WTC11 (cell line): ENCODE measurements around the gene GLS. TPM values are rescaled to one million over a fixed set of nuclear protein-coding genes. Genes with fewer than 3 reads are reported as not detected.

Experiments used
- ATAC-seq: fragments of 200-7000 bp; cut with Tn5 transposase; 2 replicates; pipeline ENCODE4 v1.10.0; 2021; ENCODE audit warnings: mild to moderate bottlenecking, moderate library complexity
- CTCF ChIA-PET: fragments of 300-600 bp; sonication (Branson Sonifier 250); formaldehyde crosslinking; loops from one replicate; lab custom pipeline; 2021; ENCODE audit warnings: antibody characterized with exemption; lab: Charles Lee
- POLR2A ChIA-PET: fragments of 350-600 bp; sonication (Branson Sonifier 250); formaldehyde crosslinking; loops from one replicate; lab custom pipeline; 2021; ENCODE audit warnings: antibody characterized with exemption; lab: Charles Lee
- DNase-seq: peaks from one replicate; pipeline ENCODE4 v3.0.0; 2021; ENCODE audit warnings: low spot score
- H3K27ac Mint-ChIP-seq: 2 replicates; pipeline ENCODE4 v1.8.0; 2021; ENCODE audit warnings: mixed read lengths
- H3K27me3 Mint-ChIP-seq: 2 replicates; pipeline ENCODE4 v1.8.0; 2021; ENCODE audit warnings: low read depth, mild to moderate bottlenecking, moderate library complexity, mixed read lengths
- H3K36me3 Mint-ChIP-seq: 2 replicates; pipeline ENCODE4 v1.8.0; 2021; ENCODE audit warnings: mixed read lengths
- H3K4me1 Mint-ChIP-seq: 2 replicates; pipeline ENCODE4 v1.8.0; 2022; ENCODE audit warnings: mixed read lengths
- H3K4me3 Mint-ChIP-seq: 2 replicates; pipeline ENCODE4 v1.8.0; 2021; ENCODE audit warnings: mild to moderate bottlenecking, moderate library complexity, mixed read lengths
- H3K9me3 Mint-ChIP-seq: 2 replicates; pipeline ENCODE4 v1.8.0; 2021; ENCODE audit warnings: mixed read lengths
- ATF6 ChIP-seq: sonication (generic); formaldehyde crosslinking; IDR thresholded peaks from 2 replicates; pipeline ENCODE4 v1.8.1; 2023; ENCODE audit warnings: mild to moderate bottlenecking, missing genetic modification reagents
- CTCF ChIP-seq: fragments of 200-600 bp; IDR thresholded peaks from 2 replicates; pipeline ENCODE4 v1.8.0; 2022; ENCODE audit warnings: antibody characterized with exemption
- ESRRA ChIP-seq: sonication (generic); formaldehyde crosslinking; IDR thresholded peaks from 2 replicates; pipeline ENCODE4 v1.8.1; 2022; ENCODE audit warnings: mild to moderate bottlenecking, missing genetic modification reagents, borderline replicate concordance
- GABPB1 ChIP-seq: sonication (generic); formaldehyde crosslinking; IDR thresholded peaks from 2 replicates; pipeline ENCODE4 v1.8.1; 2023; ENCODE audit warnings: mild to moderate bottlenecking, missing genetic modification reagents
- MLX ChIP-seq: sonication (generic); formaldehyde crosslinking; IDR thresholded peaks from 2 replicates; pipeline ENCODE4 v1.8.1; 2023; ENCODE audit warnings: mild to moderate bottlenecking, missing genetic modification reagents, moderate library complexity
- NFE2L1 ChIP-seq: sonication (generic); formaldehyde crosslinking; IDR thresholded peaks from 2 replicates; pipeline ENCODE4 v1.8.1; 2023; ENCODE audit warnings: missing genetic modification reagents
- NFYB ChIP-seq: sonication (generic); formaldehyde crosslinking; conservative IDR thresholded peaks from 2 replicates; pipeline ENCODE4 v1.8.0; 2022; ENCODE audit warnings: low read depth, missing genetic modification reagents
- SMAD3 ChIP-seq: sonication (generic); formaldehyde crosslinking; IDR thresholded peaks from 2 replicates; pipeline ENCODE4 v1.8.0; 2022; ENCODE audit warnings: missing genetic modification reagents, mild to moderate bottlenecking, borderline replicate concordance
- TCF7 ChIP-seq: sonication (generic); formaldehyde crosslinking; IDR thresholded peaks from 2 replicates; pipeline ENCODE4 v1.8.0; 2022; ENCODE audit warnings: mild to moderate bottlenecking, low read depth, missing genetic modification reagents, moderate library complexity
- TEAD4 ChIP-seq: sonication (generic); formaldehyde crosslinking; IDR thresholded peaks from 2 replicates; pipeline ENCODE4 v1.8.0; 2022; ENCODE audit warnings: mild to moderate bottlenecking, missing genetic modification reagents
- TP53 ChIP-seq: sonication (generic); formaldehyde crosslinking; IDR thresholded peaks from 2 replicates; pipeline ENCODE4 v1.8.1; 2023; ENCODE audit warnings: mild to moderate bottlenecking, missing genetic modification reagents
- ZNF219 ChIP-seq: sonication (generic); formaldehyde crosslinking; IDR thresholded peaks from 2 replicates; pipeline ENCODE4 v1.8.0; 2023; ENCODE audit warnings: missing genetic modification reagents, mild to moderate bottlenecking, borderline replicate concordance
- total RNA-seq: library from RNA; stranded (reverse); gene quantifications from 3 replicates; pipeline ENCODE4 v1.2.3, GENCODE V29; 2021
- TF ChIP-seq, protein P1 (sequence below): sonication (generic); formaldehyde crosslinking; IDR thresholded peaks from 2 replicates; pipeline ENCODE4 v1.8.0; 2023; ENCODE audit warnings: missing genetic modification reagents, mild to moderate bottlenecking, borderline replicate concordance
- TF ChIP-seq, protein P2 (sequence below): sonication (generic); formaldehyde crosslinking; IDR thresholded peaks from 2 replicates; pipeline ENCODE4 v1.8.0; 2022; ENCODE audit warnings: mild to moderate bottlenecking, missing genetic modification reagents

The GLS gene
- total RNA-seq, 1 experiment from 2014 or later, result 115 TPM

DNA sequence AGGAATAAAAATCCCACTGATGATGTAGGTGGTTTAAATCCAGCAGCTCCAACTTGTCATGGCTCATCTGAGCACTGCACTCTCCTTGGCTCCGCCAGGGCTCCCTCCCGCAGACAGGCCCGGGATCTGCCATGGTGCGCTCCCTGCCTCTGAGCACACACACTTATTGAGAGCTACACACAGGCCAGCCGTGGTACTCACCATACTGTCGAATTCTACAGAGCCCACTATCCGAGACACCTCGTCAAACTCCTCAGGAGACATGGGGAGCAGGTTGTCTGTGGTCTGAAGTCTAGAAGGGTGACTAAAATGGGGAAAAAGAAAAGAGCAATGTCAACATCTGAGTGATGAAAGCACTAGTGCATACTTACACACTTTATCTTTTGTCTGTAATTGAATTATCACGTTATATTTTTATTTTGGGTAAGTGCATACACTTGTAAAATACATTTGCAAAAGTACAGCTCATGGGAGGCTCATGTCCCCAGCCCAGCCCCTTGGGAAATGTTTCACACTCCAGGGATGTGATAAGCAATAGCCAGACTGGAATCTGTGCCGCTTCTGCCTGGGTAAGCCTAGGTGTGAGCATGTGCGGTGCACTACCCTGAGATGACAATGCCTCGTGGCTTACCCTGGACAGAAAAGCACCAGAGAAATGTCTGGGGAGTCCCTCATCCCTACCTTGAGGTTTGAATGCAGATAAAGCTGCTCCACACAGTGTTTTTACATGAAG, 94.2 kb downstream of the GLS start (continued):
- TF ChIP-seq, protein P1, sequence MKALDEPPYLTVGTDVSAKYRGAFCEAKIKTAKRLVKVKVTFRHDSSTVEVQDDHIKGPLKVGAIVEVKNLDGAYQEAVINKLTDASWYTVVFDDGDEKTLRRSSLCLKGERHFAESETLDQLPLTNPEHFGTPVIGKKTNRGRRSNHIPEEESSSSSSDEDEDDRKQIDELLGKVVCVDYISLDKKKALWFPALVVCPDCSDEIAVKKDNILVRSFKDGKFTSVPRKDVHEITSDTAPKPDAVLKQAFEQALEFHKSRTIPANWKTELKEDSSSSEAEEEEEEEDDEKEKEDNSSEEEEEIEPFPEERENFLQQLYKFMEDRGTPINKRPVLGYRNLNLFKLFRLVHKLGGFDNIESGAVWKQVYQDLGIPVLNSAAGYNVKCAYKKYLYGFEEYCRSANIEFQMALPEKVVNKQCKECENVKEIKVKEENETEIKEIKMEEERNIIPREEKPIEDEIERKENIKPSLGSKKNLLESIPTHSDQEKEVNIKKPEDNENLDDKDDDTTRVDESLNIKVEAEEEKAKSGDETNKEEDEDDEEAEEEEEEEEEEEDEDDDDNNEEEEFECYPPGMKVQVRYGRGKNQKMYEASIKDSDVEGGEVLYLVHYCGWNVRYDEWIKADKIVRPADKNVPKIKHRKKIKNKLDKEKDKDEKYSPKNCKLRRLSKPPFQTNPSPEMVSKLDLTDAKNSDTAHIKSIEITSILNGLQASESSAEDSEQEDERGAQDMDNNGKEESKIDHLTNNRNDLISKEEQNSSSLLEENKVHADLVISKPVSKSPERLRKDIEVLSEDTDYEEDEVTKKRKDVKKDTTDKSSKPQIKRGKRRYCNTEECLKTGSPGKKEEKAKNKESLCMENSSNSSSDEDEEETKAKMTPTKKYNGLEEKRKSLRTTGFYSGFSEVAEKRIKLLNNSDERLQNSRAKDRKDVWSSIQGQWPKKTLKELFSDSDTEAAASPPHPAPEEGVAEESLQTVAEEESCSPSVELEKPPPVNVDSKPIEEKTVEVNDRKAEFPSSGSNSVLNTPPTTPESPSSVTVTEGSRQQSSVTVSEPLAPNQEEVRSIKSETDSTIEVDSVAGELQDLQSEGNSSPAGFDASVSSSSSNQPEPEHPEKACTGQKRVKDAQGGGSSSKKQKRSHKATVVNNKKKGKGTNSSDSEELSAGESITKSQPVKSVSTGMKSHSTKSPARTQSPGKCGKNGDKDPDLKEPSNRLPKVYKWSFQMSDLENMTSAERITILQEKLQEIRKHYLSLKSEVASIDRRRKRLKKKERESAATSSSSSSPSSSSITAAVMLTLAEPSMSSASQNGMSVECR (CRISPR knock-in tag), result no peak
- TF ChIP-seq CTCF, result no peak
- no peak for TF ChIP-seq NFE2L1 (CRISPR knock-in tag)
- TF ChIP-seq, protein P2, sequence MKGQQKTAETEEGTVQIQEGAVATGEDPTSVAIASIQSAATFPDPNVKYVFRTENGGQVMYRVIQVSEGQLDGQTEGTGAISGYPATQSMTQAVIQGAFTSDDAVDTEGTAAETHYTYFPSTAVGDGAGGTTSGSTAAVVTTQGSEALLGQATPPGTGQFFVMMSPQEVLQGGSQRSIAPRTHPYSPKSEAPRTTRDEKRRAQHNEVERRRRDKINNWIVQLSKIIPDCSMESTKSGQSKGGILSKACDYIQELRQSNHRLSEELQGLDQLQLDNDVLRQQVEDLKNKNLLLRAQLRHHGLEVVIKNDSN (CRISPR knock-in tag), result no peak
- TF ChIP-seq ESRRA (CRISPR knock-in tag), result no peak

DNA sequence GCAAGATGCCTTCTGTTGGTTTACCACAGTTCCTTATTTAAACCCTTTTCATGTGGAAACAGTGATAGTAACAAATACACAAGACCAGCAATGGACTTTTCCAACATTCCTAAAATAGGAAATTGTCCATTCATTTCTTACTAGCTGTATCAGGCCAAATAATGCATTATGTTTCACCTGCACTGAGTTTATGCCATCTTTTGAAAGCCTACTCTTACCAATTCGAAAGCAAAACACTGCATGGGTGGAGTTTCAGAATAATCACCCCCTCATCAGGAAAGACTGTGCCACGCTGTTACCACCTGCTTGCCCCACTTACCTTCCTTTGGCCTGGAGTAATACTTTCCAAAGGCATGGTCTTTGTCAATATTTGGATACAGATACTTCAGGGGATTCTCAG, 95.9 kb downstream of the GLS start:
- Mint-ChIP-seq H3K4me3 (no peak overlapping the region), H3K4me1 (peaks cover 7% of the 10 kb centered on the region), H3K36me3 (peaks cover 85% of the 10 kb centered on the region), H3K27ac (no peak overlapping the region), H3K9me3 (no peaks in the 10 kb centered on the region), H3K27me3 (no peaks in the 10 kb centered on the region)
- POLR2A ChIA-PET, result no interaction called here
- CTCF ChIA-PET, result no interaction called here
- TF ChIP-seq MLX (CRISPR knock-in tag), result no peak
- TF ChIP-seq TEAD4, result no peak
- TF ChIP-seq NFYB (CRISPR knock-in tag), result no peak
- TF ChIP-seq TCF7, result no peak
- TF ChIP-seq GABPB1 (CRISPR knock-in tag), result no peak
- TF ChIP-seq SMAD3, result no peak
- no peak for DNase-seq
- no peak for ATAC-seq

DNA sequence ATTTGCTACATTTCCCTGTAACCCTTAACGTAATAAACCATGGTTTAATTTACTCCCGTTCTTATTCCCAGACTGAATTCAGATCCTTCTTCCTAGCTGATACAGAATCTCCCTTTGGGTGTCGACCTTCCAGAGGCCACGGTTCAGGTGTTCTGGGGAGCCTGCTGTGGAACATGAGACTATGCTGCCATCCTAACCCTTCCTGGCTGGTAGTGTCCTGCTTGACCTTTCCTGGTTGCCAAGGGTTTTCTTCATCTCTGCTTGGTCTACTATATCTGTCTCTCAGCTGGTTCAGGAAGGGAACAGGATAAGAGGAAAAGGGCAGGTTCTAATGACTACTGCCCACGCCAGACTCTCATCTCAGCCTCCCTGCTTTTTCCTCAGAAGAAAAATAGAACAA, 96.9 kb downstream of the GLS start:
- ATAC-seq, result no peak
- Mint-ChIP-seq H3K4me3 (no peak overlapping the region), H3K9me3 (no peaks in the 10 kb centered on the region), H3K36me3 (peaks cover 89% of the 10 kb centered on the region), H3K27ac (no peak overlapping the region), H3K4me1 (peaks cover 7% of the 10 kb centered on the region), H3K27me3 (no peaks in the 10 kb centered on the region)
- ChIA-PET CTCF (no interaction called here), POLR2A (no interaction called here)
- TF ChIP-seq TP53 (no peak), ZNF219 (CRISPR knock-in tag) (no peak), ATF6 (CRISPR knock-in tag) (no peak)
- DNase-seq, result no peak
